K562 (cell line): ENCODE results near the gene TMEM30A. TPM values are rescaled to one million over a fixed set of nuclear protein-coding genes. Genes with fewer than 3 reads are reported as not detected.

Source experiments
- ATAC-seq: fragments of 200-7000 bp; cut with Tn5 transposase; 3 replicates; pipeline ENCODE4 v1.9.1; 2020; ENCODE audit warnings: moderate library complexity
- BruUV-seq: library from RNA; stranded (reverse); fragments of 400-500 nt; replicated peaks from 2 replicates; lab custom pipeline; 2021; lab: Mats Ljungman, UMichigan
- CTCF ChIA-PET: fragments of 300-600 bp; formaldehyde crosslinking; extraction: SDS; loops from one replicate; lab custom pipeline; 2021; ENCODE audit warnings: low intra/inter-chr PET ratio; lab: Yijun Ruan, JAX
- POLR2A ChIA-PET: fragments of 300-600, 350-650 bp; sonication (Branson Sonifier 250); formaldehyde crosslinking; extraction: SDS; loops from one replicate; lab custom pipeline; 2021; ENCODE audit warnings: antibody characterized with exemption, inconsistent platforms; lab: Yijun Ruan, JAX
- DNase-seq, 4 experiments: peaks; one replicate each; pipeline versions ENCODE4 v3.0.0 to v3.0.0-alpha.2; 2011 to 2018; ENCODE audit warnings: low spot score in 3 of 4, mixed read lengths in 3 of 4; ENCODE audit errors: extremely low read depth in 1 of 4
- FAIRE-seq: peaks from 2 replicates; lab custom pipeline; 2011; peaks lifted over from hg19 to GRCh38; lab: Jason Lieb, UNC
- H2AFZ ChIP-seq: 2 replicates; pipeline ENCODE4 v1.6.0; 2011; ENCODE audit warnings: low read depth, low read length, control low read depth, inconsistent platforms
- H3K27ac ChIP-seq: fragments of 200-600 bp; 3 replicates; pipeline ENCODE4 v1.8.0; 2011; ENCODE audit warnings: low read depth, mild to moderate bottlenecking, control low read depth, inconsistent platforms, low read length, moderate library complexity, mixed read lengths; ENCODE audit errors: extremely low read depth
- H3K27me3 ChIP-seq, 2 experiments: fragments of 300-600 bp in 1 of 2; 2 replicates in 1 of 2; 3 replicates in 1 of 2; pipeline versions ENCODE4 v1.6.0 to v1.8.0; 2011; ENCODE audit warnings: inconsistent platforms in 2 of 2, low read length in 2 of 2, mild to moderate bottlenecking in 1 of 2, mixed read lengths in 1 of 2, moderate library complexity in 1 of 2; ENCODE audit not compliant: control insufficient read depth in 2 of 2, insufficient read depth in 2 of 2
- H3K36me3 ChIP-seq: fragments of 300-600 bp; 3 replicates; pipeline ENCODE4 v1.8.0; 2011; ENCODE audit warnings: mild to moderate bottlenecking, low read length, inconsistent platforms; ENCODE audit not compliant: control insufficient read depth, insufficient read depth
- H3K4me1 ChIP-seq, 2 experiments: fragments of 200-600 bp in 1 of 2; replicated peaks in 1 of 2; 2 replicates in 1 of 2; 3 replicates in 1 of 2; pipeline versions ENCODE4 v1.5.1 to v1.8.0; 2011; ENCODE audit warnings: inconsistent platforms in 2 of 2, low read length in 2 of 2, mild to moderate bottlenecking in 1 of 2, mixed read lengths in 1 of 2, moderate library complexity in 1 of 2; ENCODE audit not compliant: control insufficient read depth in 2 of 2, insufficient read depth in 2 of 2
- H3K4me2 ChIP-seq: 2 replicates; pipeline ENCODE4 v1.6.1; 2011; ENCODE audit warnings: low read length, control low read depth, inconsistent platforms, mixed read lengths; ENCODE audit not compliant: insufficient read depth
- H3K4me3 ChIP-seq: fragments of 200-600 bp; sonication (generic), shearing (Covaris generic); 2 replicates; pipeline ENCODE4 v1.5.1; 2016; ENCODE audit warnings: control low read depth, inconsistent platforms
- H3K79me2 ChIP-seq: fragments of 200-600 bp; 3 replicates; pipeline ENCODE4 v1.8.0; 2011; ENCODE audit warnings: low read length, inconsistent platforms; ENCODE audit not compliant: control insufficient read depth, insufficient read depth
- H3K9ac ChIP-seq, 2 experiments: 2 replicates each; pipeline versions ENCODE4 v1.6.0 to v1.6.1; 2011; ENCODE audit warnings: low read depth in 2 of 2, low read length in 2 of 2, control low read depth in 1 of 2, inconsistent platforms in 1 of 2, mild to moderate bottlenecking in 1 of 2, mixed read lengths in 1 of 2; ENCODE audit not compliant: insufficient read depth in 1 of 2
- H3K9me1 ChIP-seq: one replicate; pipeline ENCODE4 v1.6.0; 2011; ENCODE audit warnings: inconsistent platforms, mild to moderate bottlenecking, low read length, moderate library complexity; ENCODE audit not compliant: control insufficient read depth, insufficient read depth
- H3K9me3 ChIP-seq: replicated peaks from 2 replicates; pipeline ENCODE4 v1.5.1; 2011; ENCODE audit warnings: low read depth, low read length, inconsistent platforms; ENCODE audit not compliant: control insufficient read depth, insufficient read depth
- H4K20me1 ChIP-seq: replicated peaks from 2 replicates; pipeline ENCODE4 v1.6.1; 2011; ENCODE audit warnings: low read length, inconsistent platforms, mixed read lengths; ENCODE audit not compliant: control insufficient read depth, insufficient read depth
- ARID3A ChIP-seq: IDR thresholded peaks from 2 replicates; pipeline ENCODE4 v1.6.1; 2012; ENCODE audit warnings: low read depth, low read length, improper control_type of control experiment, borderline replicate concordance
- CCNT2 ChIP-seq: IDR thresholded peaks from 2 replicates; pipeline ENCODE4 v1.6.1; 2011; ENCODE audit warnings: borderline replicate concordance, low read depth, mild to moderate bottlenecking, moderate library complexity, mixed read lengths, low read length; ENCODE audit not compliant: insufficient read length; ENCODE audit errors: extremely low read depth
- CREB3 ChIP-seq: fragments of 450-650 bp; conservative IDR thresholded peaks from 2 replicates; pipeline ENCODE4 v1.6.1; 2016; ENCODE audit warnings: missing genetic modification characterization, low read depth, mild to moderate bottlenecking, missing compliant biosample characterization, moderate library complexity
- CREBBP ChIP-seq: IDR thresholded peaks from one replicate; pipeline ENCODE4 v1.6.1; 2012; ENCODE audit warnings: low read depth, mild to moderate bottlenecking, control low read depth, inconsistent platforms, low read length
- FOXO4 ChIP-seq: fragments of 450-650 bp; formaldehyde crosslinking; IDR thresholded peaks from 2 replicates; pipeline ENCODE4 v1.4.0; 2020; ENCODE audit warnings: mild to moderate bottlenecking, moderate library complexity
- MAFF ChIP-seq: IDR thresholded peaks from 2 replicates; pipeline ENCODE4 v1.6.1; 2012; ENCODE audit warnings: low read length, improper control_type of control experiment
- MLX ChIP-seq, 2 experiments: fragments of 450-650 bp in 1 of 2; sonication (generic) in 1 of 2; formaldehyde crosslinking; conservative IDR thresholded peaks; 2 replicates each; pipeline versions ENCODE4 v1.4.0 to v1.8.1; 2020 to 2022; ENCODE audit warnings: mild to moderate bottlenecking in 1 of 2, missing genetic modification reagents in 1 of 2
- SIX5 ChIP-seq, 2 experiments: IDR thresholded peaks; 2 replicates each; pipeline ENCODE4 v1.6.1; 2011; ENCODE audit warnings: low read length in 2 of 2, borderline replicate concordance in 1 of 2, low read depth in 1 of 2, mild to moderate bottlenecking in 1 of 2, moderate library complexity in 1 of 2; ENCODE audit not compliant: insufficient read depth in 1 of 2
- WGBS: fragments of 100-300 bp; shearing (Covaris generic); methylation state at CpG from one replicate; pipeline ENCODE4 v1.1.6; 2016; ENCODE audit warnings: low coverage, mixed read lengths; ENCODE audit not compliant: insufficient coverage; ENCODE audit errors: missing lambda C conversion rate; 5-methylcytosine and 5-hydroxymethylcytosine counted together
- in situ Hi-C: fragments of 300-500 bp; cut with MboI; formaldehyde crosslinking; loops from 4 replicates; pipeline ENCODE4 v1.15.0; 2018; ENCODE audit warnings: inconsistent platforms, mixed read lengths
- intact Hi-C: fragments of 100-400 bp; cut with micrococcal nuclease; formaldehyde crosslinking; loops from 2 replicates; pipeline ENCODE4 v1.14.2; 2022
- polyA plus RNA-seq, 8 experiments: library from polyadenylated mRNA; depleted of rRNA in 4 of 8; stranded (reverse) in 5 of 8; unstranded in 3 of 8; fragments of >200 nt; fragmentation: Nextera tagmentation in 2 of 8; fragmentation: Illumina TruSeq in 1 of 8; extraction: Ambion mirVana in 2 of 8; extraction: Trizol in 1 of 8; gene quantifications; 2 replicates each; pipeline versions ENCODE4 v1.2.1 to v1.2.3, GENCODE V29; 2011 to 2014; ENCODE audit warnings: inconsistent platforms in 1 of 8, missing spikeins in 1 of 8
- total RNA-seq, 7 experiments: library from RNA; depleted of rRNA in 6 of 7; stranded (reverse); fragments of >200 nt in 6 of 7; fragmentation: Illumina TruSeq in 2 of 7; extraction: Trizol in 2 of 7; gene quantifications; 2 replicates each; pipeline versions ENCODE4 v1.2.1 to v1.2.3, GENCODE V29; 2011 to 2021; ENCODE audit warnings: low replicate concordance in 1 of 7

Gene TMEM30A
- total and polyA plus RNA-seq, 9 of the 15 experiments (the other 6 are each of a cell fraction or from before 2014, with no cell fraction given): 6.5 to 31.2 (median 16.3) TPM

GRCh38 chr6:75280131-75280855 is 4.3 kb downstream of the TMEM30A start:
- intact Hi-C loops (loop anchor here (10.0 kb wide), 2 partner anchors 325 to 1755 kb away; partner anchors contain the start of genes EEF1A1 and SENP6), in situ Hi-C loops (no loop called here)
- ChIA-PET POLR2A (no interaction called here), CTCF (no interaction called here)
- no peaks in the 10 kb centered on the region for H3K9me1 ChIP-seq
- H3K4me3 ChIP-seq: no peak overlapping the region
- no peaks in the 10 kb centered on the region for H3K27me3 ChIP-seq
- FAIRE-seq (no peak), DNase-seq (no peak), ATAC-seq (no peak)
- H3K9ac ChIP-seq: peak overlapping the region in 1 of 2 experiments; percentile 23; a peak in 2 of 4 replicates
- no TSS peak for BruUV-seq
- peaks cover 12% of the 10 kb centered on the region; the same call in 2 of the 3 replicates for H3K36me3 ChIP-seq
- H3K79me2 ChIP-seq: peaks cover 97% of the 10 kb centered on the region
- no peak overlapping the region; the same call in 1 of the 2 replicates for H3K4me2 ChIP-seq
- no peak overlapping the region for H2AFZ ChIP-seq
- peaks cover 0 to 25% of the 10 kb centered on the region in 2 experiments; a peak in 3 of 5 replicates for H3K4me1 ChIP-seq
- no peaks in the 10 kb centered on the region for H3K9me3 ChIP-seq
- peak overlapping the region; percentile 19; the same call in 2 of the 3 replicates for H3K27ac ChIP-seq
- 66% methylated on average over 4 of the region's 4 CpGs for WGBS
- no peaks in the 10 kb centered on the region; the same call in 1 of the 2 replicates for H4K20me1 ChIP-seq
- TF ChIP-seq SIX5 (IDR thresholded peaks at IDR 0.05; ENCODE audit: borderline replicate concordance in 1 of 2, insufficient read depth in 1 of 2, low read depth in 1 of 2, low read length in 2 of 2): no peak
- no peak for TF ChIP-seq CREBBP
- no peak for TF ChIP-seq FOXO4 (CRISPR knock-in tag)
- TF ChIP-seq CREB3: no peak
- no peak for TF ChIP-seq MLX (CRISPR knock-in tag; conservative IDR thresholded peaks at IDR 0.05)
- no peak for TF ChIP-seq MAFF
- no peak for TF ChIP-seq CCNT2
- TF ChIP-seq ARID3A: no peak
